Liver (tissue), 3 donors: Measurements from ENCODE around the gene GATD1.

Experiments
- ATF3 ChIP-seq: IDR thresholded peaks from 2 replicates; pipeline ENCODE4 v1.6.1; 2016; ENCODE audit warnings: antibody characterized with exemption
- CTCF ChIP-seq: fragments of 150-350 bp; IDR thresholded peaks from 2 replicates; pipeline ENCODE4 v1.5.1; 2017; ENCODE audit warnings: improper control_type of control experiment, low read depth, low read length; ENCODE audit not compliant: missing input control
- MAX ChIP-seq: IDR thresholded peaks from 2 replicates; pipeline ENCODE4 v1.6.1; 2016; ENCODE audit warnings: antibody characterized with exemption
- REST ChIP-seq: IDR thresholded peaks from 2 replicates; pipeline ENCODE4 v1.6.1; 2016; ENCODE audit warnings: antibody characterized with exemption, mild to moderate bottlenecking
- RXRA ChIP-seq, 2 donors: IDR thresholded peaks; 2 replicates each; pipeline ENCODE4 v1.6.1; 2017 to 2018; ENCODE audit warnings: antibody characterized with exemption in 2 of 2, mild to moderate bottlenecking in 1 of 2
- donor health status: healthy.
- donor health status: healthy.

- TF ChIP-seq CTCF (no peak), MAX (no peak), ATF3 (no peak), REST (no peak), RXRA (IDR thresholded peaks at IDR 0.05) (no peak)
Observed at GRCh38 chr11:790721-791564, 13.7 kb upstream of the GATD1 start.
